Measurements from ENCODE around the gene JAZF1. TPM values are rescaled to one million over a fixed set of nuclear protein-coding genes. Genes with fewer than 3 reads are reported as not detected.

The JAZF1 gene
- total and polyA plus RNA-seq, 2 experiments from 2014 or later = 9.5 to 12.1 TPM

GRCh38 chr7:28124413-28124812 lies 56.2 kb downstream of the JAZF1 start:
- no peaks in the 10 kb centered on the region for H3K79me2 ChIP-seq
- H3K36me3 ChIP-seq (replicated peaks; ENCODE audit: insufficient read depth, low read depth) = no peaks in the 10 kb centered on the region
- no peaks in the 10 kb centered on the region for H3K9me3 ChIP-seq (ENCODE audit: low read depth)
- no peaks in the 10 kb centered on the region for H4K20me1 ChIP-seq (ENCODE audit: insufficient read depth, poor library complexity, severe bottlenecking)
- no peaks in the 10 kb centered on the region for H3K9me2 ChIP-seq (replicated peaks; ENCODE audit: insufficient read depth)
- 93% methylated on average over 2 of the region's 2 CpGs for WGBS (ENCODE audit: low lambda C conversion rate, missing lambda C conversion rate)
- TF ChIP-seq EZH2phosphoT487 (IDR thresholded peaks at IDR 0.05; ENCODE audit: low read depth, severe bottlenecking, unreplicated experiment) = no peak
- TF ChIP-seq CTCF (IDR thresholded peaks at IDR 0.05; ENCODE audit: poor library complexity) = no peak
- no peak for TF ChIP-seq EZH2 (IDR thresholded peaks at IDR 0.05; ENCODE audit: borderline replicate concordance)
- no peak overlapping the region for H2AFZ ChIP-seq
- DNase-seq (ENCODE audit: low spot score) = no peak
- no peak overlapping the region for H3K4me3 ChIP-seq
- no peak overlapping the region for H3K4me2 ChIP-seq
- no peaks in the 10 kb centered on the region for H3K4me1 ChIP-seq (ENCODE audit: insufficient read depth)
- H3K27me3 ChIP-seq = no peaks in the 10 kb centered on the region
- no peak overlapping the region for H3K27ac ChIP-seq

GRCh38 chr7:28123752-28124151 lies 56.8 kb downstream of the JAZF1 start:
- H2AFZ ChIP-seq = no peak overlapping the region
- H3K27ac ChIP-seq = no peak overlapping the region
- H3K4me1 ChIP-seq (ENCODE audit: insufficient read depth) = no peaks in the 10 kb centered on the region
- no peaks in the 10 kb centered on the region for H4K20me1 ChIP-seq (ENCODE audit: insufficient read depth, poor library complexity, severe bottlenecking)
- WGBS (ENCODE audit: low lambda C conversion rate, missing lambda C conversion rate) = 97% methylated on average over 5 of the region's 5 CpGs
- H3K9me2 ChIP-seq (replicated peaks; ENCODE audit: insufficient read depth) = no peaks in the 10 kb centered on the region
- TF ChIP-seq EZH2phosphoT487 (IDR thresholded peaks at IDR 0.05; ENCODE audit: low read depth, severe bottlenecking, unreplicated experiment) (no peak), EZH2 (IDR thresholded peaks at IDR 0.05; ENCODE audit: borderline replicate concordance) (no peak), CTCF (IDR thresholded peaks at IDR 0.05; ENCODE audit: poor library complexity) (no peak)
- no peak overlapping the region for H3K4me3 ChIP-seq
- no peak overlapping the region for H3K4me2 ChIP-seq
- no peaks in the 10 kb centered on the region for H3K36me3 ChIP-seq (replicated peaks; ENCODE audit: insufficient read depth, low read depth)
- H3K9me3 ChIP-seq (ENCODE audit: low read depth) = no peaks in the 10 kb centered on the region
- H3K79me2 ChIP-seq = no peaks in the 10 kb centered on the region
- no peak for DNase-seq (ENCODE audit: low spot score)
- H3K27me3 ChIP-seq = no peaks in the 10 kb centered on the region

GRCh38 chr7:28121496-28121895 lies 59.1 kb downstream of the JAZF1 start:
- no peaks in the 10 kb centered on the region for H3K27me3 ChIP-seq
- H2AFZ ChIP-seq = no peak overlapping the region
- no peaks in the 10 kb centered on the region for H3K4me1 ChIP-seq (ENCODE audit: insufficient read depth)
- H3K4me3 ChIP-seq = no peak overlapping the region
- no peaks in the 10 kb centered on the region for H3K9me3 ChIP-seq (ENCODE audit: low read depth)
- H3K79me2 ChIP-seq = no peaks in the 10 kb centered on the region
- WGBS (ENCODE audit: low lambda C conversion rate, missing lambda C conversion rate) = 90% methylated on average over 5 of the region's 5 CpGs
- H4K20me1 ChIP-seq (ENCODE audit: insufficient read depth, poor library complexity, severe bottlenecking) = no peaks in the 10 kb centered on the region
- no peak for DNase-seq (ENCODE audit: low spot score)
- no peak overlapping the region for H3K27ac ChIP-seq
- H3K9me2 ChIP-seq (replicated peaks; ENCODE audit: insufficient read depth) = no peaks in the 10 kb centered on the region
- H3K4me2 ChIP-seq = no peak overlapping the region
- no peaks in the 10 kb centered on the region for H3K36me3 ChIP-seq (replicated peaks; ENCODE audit: insufficient read depth, low read depth)
- TF ChIP-seq CTCF (IDR thresholded peaks at IDR 0.05; ENCODE audit: poor library complexity) (no peak), EZH2phosphoT487 (IDR thresholded peaks at IDR 0.05; ENCODE audit: low read depth, severe bottlenecking, unreplicated experiment) (no peak), EZH2 (IDR thresholded peaks at IDR 0.05; ENCODE audit: borderline replicate concordance) (no peak)

- Histone ChIP-seq H3K36me3 (replicated peaks; ENCODE audit: insufficient read depth, low read depth) (no peaks in the 10 kb centered on the region), H3K9me2 (replicated peaks; ENCODE audit: insufficient read depth) (no peaks in the 10 kb centered on the region), H3K9me3 (ENCODE audit: low read depth) (no peaks in the 10 kb centered on the region), H3K4me1 (ENCODE audit: insufficient read depth) (no peaks in the 10 kb centered on the region), H3K4me3 (no peak overlapping the region), H3K79me2 (no peaks in the 10 kb centered on the region), H4K20me1 (ENCODE audit: insufficient read depth, poor library complexity, severe bottlenecking) (no peaks in the 10 kb centered on the region), H2AFZ (no peak overlapping the region), H3K27ac (no peak overlapping the region), H3K4me2 (no peak overlapping the region), H3K27me3 (no peaks in the 10 kb centered on the region)
- DNase-seq (ENCODE audit: low spot score) = no peak
- TF ChIP-seq EZH2phosphoT487 (IDR thresholded peaks at IDR 0.05; ENCODE audit: low read depth, severe bottlenecking, unreplicated experiment) (no peak), CTCF (IDR thresholded peaks at IDR 0.05; ENCODE audit: poor library complexity) (no peak), EZH2 (IDR thresholded peaks at IDR 0.05; ENCODE audit: borderline replicate concordance) (no peak)
- WGBS (ENCODE audit: low lambda C conversion rate, missing lambda C conversion rate) = 69% methylated on average over 2 of the region's 2 CpGs
These were observed 64.6 kb downstream of the JAZF1 start for GRCh38 chr7:28116041-28116440.

Data from hepatocyte (in vitro differentiated cells).